ENCODE results near the gene CAPN5.

CAPN5 gene

GRCh38 chr11:77153276-77154185, 86.8 kb downstream of the CAPN5 start:
- DNase-seq (ENCODE audit: low read depth): no peak

- no peak for DNase-seq (ENCODE audit: low read depth)
Measured at GRCh38 chr11:77154381-77155081, 87.8 kb downstream of the CAPN5 start.

- no peak for DNase-seq (ENCODE audit: low read depth)
Measured at GRCh38 chr11:77155082-77155475, 88.3 kb downstream of the CAPN5 start.

GRCh38 chr11:77155556-77156130, 88.9 kb downstream of the CAPN5 start:
- DNase-seq (ENCODE audit: low read depth): no peak

GRCh38 chr11:77156396-77157195, 89.8 kb downstream of the CAPN5 start:
- DNase-seq (ENCODE audit: low read depth): no peak

GRCh38 chr11:77158041-77158695, 91.4 kb downstream of the CAPN5 start:
- no peak for DNase-seq (ENCODE audit: low read depth)

GRCh38 chr11:77159219-77159936, 92.6 kb downstream of the CAPN5 start:
- DNase-seq (ENCODE audit: low read depth): no peak

- DNase-seq (ENCODE audit: low read depth): no peak
Measured at GRCh38 chr11:77159937-77160495, 93.2 kb downstream of the CAPN5 start.

DNA sequence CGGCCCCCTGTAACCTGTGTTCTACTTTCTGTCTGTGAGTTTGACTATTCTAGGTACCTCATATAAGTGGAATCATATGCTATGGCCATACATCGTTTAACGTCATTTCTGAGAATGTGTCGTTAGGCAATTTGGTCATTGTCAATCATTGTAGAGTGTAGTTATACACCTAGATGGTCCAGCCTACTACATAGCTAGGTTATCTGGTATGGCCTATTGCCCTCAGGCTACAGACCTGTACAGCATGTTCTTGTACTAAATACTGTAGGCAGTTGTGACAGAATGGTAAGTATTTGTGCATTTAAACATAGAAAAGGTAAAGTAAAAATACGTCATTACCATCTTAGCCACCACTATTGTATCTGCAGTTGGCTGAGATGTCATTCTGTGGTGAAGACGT, 96.5 kb downstream of the CAPN5 start:
- no peak for DNase-seq (ENCODE audit: low read depth)

DNA sequence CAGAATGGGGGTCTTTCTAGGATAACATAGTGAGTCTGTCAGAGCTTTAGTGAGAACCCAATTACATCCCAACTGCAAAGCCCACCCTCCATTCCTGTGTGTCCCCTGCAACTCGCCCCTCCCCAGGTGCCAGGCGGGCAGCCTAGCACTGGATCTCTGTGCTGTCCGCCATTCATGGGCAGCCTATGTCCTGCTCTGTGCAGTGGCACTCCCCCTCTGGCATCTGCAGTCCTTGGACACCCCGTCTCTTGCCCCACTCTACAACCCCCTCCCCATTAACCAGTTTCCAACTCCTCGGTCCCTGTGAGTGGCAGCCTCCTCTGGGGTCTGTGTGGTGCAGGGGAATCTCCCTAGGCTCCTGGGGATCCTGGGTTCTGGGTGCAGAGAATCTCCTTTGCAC, 98.3 kb downstream of the CAPN5 start:
- DNase-seq (ENCODE audit: low read depth): no peak

- DNase-seq (ENCODE audit: low read depth): no peak
Measured at GRCh38 chr11:77166021-77166420, 99.2 kb downstream of the CAPN5 start.

DNA sequence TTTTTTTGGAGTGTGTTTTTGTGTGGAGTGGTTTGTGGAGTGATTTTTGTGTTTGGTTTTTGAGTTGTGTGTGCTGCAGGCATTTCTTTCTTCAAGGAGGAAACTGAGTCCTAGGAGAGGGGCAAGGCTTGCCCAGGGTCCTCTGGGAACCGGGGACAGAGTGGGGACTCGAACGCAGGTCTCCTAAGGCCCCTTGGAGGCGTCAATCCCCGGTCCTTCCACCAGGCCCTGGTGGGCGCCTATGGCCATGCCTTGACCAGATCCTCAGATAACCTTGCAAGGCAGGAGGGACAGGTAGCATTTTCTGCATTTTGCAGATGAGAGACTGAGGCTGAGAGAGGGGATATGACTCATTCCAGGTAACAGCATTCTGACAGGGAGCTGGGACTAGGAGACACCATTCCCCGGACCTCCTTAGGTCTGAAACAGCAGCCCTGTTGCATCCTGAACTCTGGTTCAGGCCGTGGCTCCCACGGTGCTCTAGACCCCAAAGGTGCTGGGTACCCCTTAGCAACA, 100.4 kb downstream of the CAPN5 start:
- DNase-seq (ENCODE audit: low read depth): no peak

DNA sequence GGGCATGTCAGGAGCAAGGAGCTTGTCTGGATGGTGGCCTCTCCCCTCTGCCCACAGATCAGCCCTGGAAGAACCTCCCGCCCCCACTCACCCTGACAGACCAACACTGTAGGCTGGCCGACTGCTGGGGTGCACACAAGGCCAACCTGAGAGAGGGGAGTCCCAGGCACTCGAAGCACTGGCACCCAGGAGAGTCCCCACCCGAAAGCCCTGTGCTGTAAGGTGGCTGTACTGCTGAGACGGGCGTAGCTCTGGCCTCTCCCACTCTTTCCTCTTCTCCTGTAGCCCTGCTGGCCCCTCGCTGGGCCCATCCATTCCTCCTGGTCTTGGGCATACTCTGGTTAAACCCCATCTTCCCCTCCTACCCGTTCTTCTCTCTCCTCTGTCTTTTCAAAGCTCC, 101.0 kb downstream of the CAPN5 start:
- no peak for DNase-seq (ENCODE audit: low read depth)

DNA sequence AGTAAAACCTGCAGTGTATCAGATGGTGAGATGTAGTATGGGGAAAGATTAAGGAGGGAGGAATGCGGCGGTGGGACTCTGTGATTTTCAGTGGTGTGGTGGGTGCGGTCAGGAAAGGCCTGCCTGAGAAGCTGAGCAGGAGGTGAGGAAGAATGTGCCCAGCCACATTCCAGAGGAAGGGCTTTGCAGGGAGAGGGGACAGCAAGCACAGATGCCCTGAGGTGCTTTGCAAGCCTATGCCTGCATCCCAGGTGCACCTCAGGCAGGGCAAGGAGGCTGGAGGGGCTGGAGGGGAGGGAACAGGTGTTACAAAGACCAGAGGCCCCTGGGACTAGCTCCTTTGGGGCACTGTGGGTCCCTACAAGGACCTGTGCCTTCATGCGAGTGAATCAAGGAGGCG, 103.3 kb downstream of the CAPN5 start:
- DNase-seq (ENCODE audit: low read depth): no peak

- no peak for DNase-seq (ENCODE audit: low read depth)
Measured at GRCh38 chr11:77171254-77171653, 104.5 kb downstream of the CAPN5 start.

- DNase-seq (ENCODE audit: low read depth): no peak
Measured at GRCh38 chr11:77171885-77172665, 105.3 kb downstream of the CAPN5 start.

GRCh38 chr11:77172666-77172982, 105.9 kb downstream of the CAPN5 start:
- no peak for DNase-seq (ENCODE audit: low read depth)

- no peak for DNase-seq (ENCODE audit: low read depth)
Measured at GRCh38 chr11:77173494-77173893, 106.7 kb downstream of the CAPN5 start.

GRCh38 chr11:77174559-77174958, 107.8 kb downstream of the CAPN5 start:
- DNase-seq (ENCODE audit: low read depth): no peak

Data from activated T-cell treated with anti-CD3 and anti-CD28 coated beads for 48 hours (primary cell).